Measurements from ENCODE around the gene HTT.

DNA sequence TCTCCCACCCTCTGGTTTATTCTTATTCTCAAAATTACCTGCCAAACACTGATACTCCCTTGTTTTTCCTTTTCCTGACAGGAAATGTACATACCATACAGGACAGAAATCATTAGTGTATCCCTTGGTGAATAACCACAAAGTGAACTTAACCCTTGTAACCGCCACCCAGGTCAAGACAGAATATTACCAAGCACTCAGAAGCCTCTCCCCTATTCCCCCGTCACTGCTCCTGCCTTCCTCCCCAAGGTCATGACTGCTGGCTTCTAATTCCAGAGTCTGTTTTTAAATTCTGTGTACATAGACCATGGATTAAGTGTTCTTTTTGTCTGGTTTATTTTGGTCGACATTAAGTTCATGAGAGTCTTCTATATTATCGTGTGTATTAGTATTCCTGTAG lies 37.7 kb downstream of the HTT start:
- TF ChIP-seq, protein P1, sequence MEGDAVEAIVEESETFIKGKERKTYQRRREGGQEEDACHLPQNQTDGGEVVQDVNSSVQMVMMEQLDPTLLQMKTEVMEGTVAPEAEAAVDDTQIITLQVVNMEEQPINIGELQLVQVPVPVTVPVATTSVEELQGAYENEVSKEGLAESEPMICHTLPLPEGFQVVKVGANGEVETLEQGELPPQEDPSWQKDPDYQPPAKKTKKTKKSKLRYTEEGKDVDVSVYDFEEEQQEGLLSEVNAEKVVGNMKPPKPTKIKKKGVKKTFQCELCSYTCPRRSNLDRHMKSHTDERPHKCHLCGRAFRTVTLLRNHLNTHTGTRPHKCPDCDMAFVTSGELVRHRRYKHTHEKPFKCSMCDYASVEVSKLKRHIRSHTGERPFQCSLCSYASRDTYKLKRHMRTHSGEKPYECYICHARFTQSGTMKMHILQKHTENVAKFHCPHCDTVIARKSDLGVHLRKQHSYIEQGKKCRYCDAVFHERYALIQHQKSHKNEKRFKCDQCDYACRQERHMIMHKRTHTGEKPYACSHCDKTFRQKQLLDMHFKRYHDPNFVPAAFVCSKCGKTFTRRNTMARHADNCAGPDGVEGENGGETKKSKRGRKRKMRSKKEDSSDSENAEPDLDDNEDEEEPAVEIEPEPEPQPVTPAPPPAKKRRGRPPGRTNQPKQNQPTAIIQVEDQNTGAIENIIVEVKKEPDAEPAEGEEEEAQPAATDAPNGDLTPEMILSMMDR (IDR thresholded peaks at IDR 0.05) = no peak
- TF ChIP-seq POLR2A (IDR thresholded peaks at IDR 0.05) (no peak), POLR2AphosphoS5 (IDR thresholded peaks at IDR 0.05) (no peak)
